K562 (cell line): ENCODE results near the gene OSBPL3.

Experiments used
- XRCC4 ChIP-seq: IDR thresholded peaks from one replicate; pipeline ENCODE4 v1.6.1; 2011; ENCODE audit not compliant: insufficient read depth, insufficient read length; ENCODE audit errors: extremely low read depth
- ZBTB11 ChIP-seq, 3 experiments: fragments of 200-800 bp in 1 of 3; fragments of 250-450 bp in 1 of 3; fragments of 450-650 bp in 1 of 3; sonication (Bioruptor Pico) in 1 of 3; sonication (Bioruptor generic) in 1 of 3; formaldehyde crosslinking in 1 of 3; IDR thresholded peaks; 2 replicates each; pipeline versions ENCODE4 v1.6.1 to v1.8.0; 2016 to 2022; ENCODE audit warnings: mild to moderate bottlenecking in 2 of 3, missing genetic modification characterization in 2 of 3, missing compliant biosample characterization in 1 of 3, moderate library complexity in 1 of 3
- ZNF232 ChIP-seq: sonication (generic); formaldehyde crosslinking; IDR thresholded peaks from 2 replicates; pipeline ENCODE4 v1.8.0; 2022; ENCODE audit warnings: mild to moderate bottlenecking, missing genetic modification reagents

- TF ChIP-seq ZNF232 (CRISPR knock-in tag) (no peak), ZBTB11 (CRISPR knock-in tag; IDR thresholded peaks at IDR 0.05) (no peak), XRCC4 (no peak)
These were observed 77.0 kb downstream of the OSBPL3 start for GRCh38 chr7:24902931-24903330.
